AG08396 (cell line): ENCODE data around the gene ISCA2.

Experiments used
- DNase-seq: peaks from one replicate; pipeline ENCODE4 v3.0.0; 2012; ENCODE audit warnings: low spot score, mixed read lengths

ISCA2 gene

DNA sequence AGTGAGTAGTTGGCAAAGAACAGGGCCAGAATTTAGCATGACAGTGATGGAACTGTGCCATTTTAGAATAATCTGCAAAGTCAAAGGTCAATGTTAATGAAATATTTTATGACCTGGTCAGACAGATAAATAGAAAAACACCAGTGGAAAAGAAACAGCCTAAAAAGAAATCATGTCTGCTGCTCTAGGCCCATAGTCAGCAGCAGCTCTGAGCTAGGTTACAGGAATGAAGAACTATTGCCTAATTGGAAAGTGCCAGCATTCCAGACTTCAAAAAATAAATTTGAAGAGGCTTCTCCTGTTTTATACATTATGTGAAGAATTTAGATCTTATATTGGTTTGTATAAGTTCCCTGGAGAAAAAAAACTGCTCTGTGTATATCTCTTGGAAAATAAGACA lies 10.2 kb upstream of the ISCA2 start:
- no peak for DNase-seq

DNA sequence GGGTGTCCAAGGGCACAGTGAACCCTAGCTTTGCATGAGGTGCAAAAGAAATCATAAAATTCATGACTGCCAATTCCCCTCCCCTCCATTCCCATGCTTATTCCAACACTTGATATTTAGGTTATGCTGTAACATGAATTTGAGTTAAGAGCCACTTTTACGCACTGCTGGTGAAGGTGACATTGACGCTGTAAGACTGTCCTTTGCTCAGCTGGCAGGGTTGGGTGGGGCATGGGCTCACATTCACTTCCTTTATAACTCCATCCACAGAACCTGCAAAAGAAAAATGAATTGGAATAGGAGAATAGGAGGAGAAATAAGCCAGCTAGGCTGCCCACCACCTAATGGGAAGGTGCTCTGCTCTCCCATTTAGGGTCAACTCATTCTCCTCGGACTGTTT lies 7.4 kb upstream of the ISCA2 start:
- no peak for DNase-seq

DNA sequence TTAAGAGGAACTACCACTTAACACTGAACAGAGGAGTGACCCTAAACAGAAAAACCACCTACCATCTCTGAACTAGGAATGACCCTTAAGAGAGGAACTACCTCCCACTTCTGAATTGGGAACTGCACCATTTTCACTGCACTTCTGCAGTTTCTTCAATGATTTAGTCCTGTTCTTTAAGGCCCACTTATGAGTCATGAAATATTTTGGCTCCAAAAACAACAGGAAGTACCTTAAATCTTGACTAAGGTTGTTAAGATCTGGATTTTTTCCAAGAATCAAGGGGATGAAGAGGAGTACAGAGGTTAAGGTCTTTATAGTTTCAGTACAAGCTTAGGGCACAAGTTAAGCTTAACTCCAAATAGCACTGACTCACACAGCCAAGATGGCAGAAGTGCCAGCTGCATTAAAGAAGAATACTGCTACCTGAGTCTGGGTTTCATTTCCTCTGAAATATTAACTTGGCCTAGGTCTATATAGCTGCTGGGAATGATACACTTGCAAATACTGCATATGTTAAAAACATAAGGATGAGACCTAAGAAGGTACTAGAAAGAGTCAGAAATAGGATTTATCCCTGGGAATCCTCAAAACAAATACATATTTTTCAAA lies 4.7 kb upstream of the ISCA2 start:
- peak; percentile 25 for DNase-seq

DNA sequence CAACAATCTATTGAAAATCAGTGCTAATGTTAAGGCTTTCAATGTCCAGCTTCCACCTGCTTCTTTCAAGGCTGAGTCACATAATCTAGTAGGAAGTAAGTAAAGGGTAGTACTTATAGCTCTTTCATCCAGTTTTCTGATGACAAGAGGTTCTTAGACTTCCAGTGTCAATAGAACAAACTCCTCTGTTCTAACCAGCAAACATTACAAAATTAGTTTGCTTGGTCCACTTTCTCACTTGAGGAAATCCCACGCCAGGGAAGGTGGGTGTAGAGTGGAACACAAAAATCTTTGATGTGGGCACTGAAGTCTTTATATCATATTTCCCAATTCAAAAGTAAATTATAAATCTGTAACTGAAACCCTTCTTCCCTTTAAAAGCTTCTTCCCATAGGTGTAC lies 3.1 kb upstream of the ISCA2 start:
- no peak for DNase-seq

DNA sequence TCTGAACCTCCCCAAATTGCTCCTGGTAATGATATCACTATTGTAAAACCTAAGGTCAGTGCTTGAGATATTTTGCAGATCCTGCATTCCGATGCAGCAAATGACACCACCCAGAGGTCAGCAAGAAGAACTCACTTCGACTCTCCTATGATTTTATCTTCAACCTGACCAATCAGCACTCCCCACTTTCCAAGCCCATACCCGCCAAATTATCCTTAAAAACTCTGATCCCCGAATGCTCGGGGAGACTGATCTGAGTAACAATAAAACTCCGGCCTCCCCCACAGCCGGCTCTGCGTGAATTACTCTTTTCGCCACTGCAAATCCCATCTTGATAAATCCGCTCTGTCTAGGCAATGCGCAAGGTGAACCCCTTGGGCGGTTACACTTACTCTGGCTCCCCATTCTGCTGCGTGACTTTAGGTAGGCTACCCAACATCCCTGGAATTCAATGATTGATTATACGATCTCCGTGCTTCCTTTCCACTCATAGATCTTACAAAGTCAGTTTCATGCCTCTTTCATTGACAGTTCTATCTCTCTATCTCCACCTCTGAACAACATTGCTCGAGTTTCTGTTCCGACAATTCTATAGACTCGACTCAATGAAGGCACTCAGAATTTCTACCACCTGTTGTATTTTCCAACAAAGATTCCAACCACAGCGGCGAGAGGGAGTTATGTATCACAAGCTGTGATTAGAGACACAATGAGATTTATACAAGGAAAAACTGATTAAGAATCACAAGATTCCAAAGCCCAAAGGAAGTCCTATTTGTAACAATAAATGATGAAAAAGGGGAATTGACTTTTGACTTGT lies 1.4 kb upstream of the ISCA2 start:
- peak; percentile 38 for DNase-seq

DNA sequence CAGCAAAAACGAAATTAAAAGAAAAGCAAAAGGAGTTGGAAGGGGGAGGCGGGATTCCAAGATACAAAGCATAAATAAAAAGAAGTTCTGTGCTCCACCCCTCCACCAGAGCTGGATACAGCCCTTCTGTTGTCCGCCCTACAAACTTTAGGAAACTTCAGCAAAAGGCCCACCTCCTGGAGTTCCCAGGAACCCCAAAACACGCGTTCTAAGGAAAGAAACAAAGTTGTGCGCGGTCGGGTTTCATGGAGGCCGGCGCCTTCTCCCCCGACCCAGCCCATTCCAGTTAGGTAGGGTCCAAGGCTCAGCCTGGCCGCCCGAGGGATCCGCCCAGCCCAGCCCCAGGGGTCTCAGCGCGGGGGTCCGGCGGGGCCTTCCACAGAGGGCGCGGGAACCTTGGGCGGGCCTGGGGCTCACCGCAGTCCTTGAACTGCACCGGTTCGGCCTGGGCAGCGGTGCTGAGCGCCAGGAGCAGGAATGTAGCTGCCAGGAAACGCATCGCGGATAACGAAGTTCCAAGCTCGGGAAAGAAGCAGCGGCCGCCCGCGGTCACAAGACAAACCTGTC lies 706 bp upstream of the ISCA2 start, which contains the start of gene NPC2:
TSS of gene NPC2 (minus strand) at position 530 of the 567 bp plus-strand sequence. CDS start at position 499, 31 bp downstream.
- no peak for DNase-seq

DNA sequence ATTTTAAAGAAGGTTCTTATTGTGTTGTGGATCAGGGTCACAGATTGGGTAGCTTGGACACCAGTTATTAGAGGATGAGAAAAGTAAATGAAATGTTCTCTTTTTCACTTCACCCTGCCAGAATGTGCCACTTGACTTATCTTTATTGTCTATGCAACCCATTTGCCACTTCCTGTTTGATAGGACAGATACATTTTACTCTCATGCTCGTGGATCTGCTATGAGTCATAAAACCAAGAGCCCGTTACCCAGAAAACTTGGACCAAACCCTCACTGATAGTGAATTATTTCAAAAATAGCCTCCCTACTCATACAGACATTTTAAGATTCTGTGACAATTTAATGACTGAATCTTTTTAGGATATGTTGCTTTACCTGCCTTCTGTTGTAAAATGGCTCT lies 1.8 kb downstream of the ISCA2 start:
- no peak for DNase-seq

DNA sequence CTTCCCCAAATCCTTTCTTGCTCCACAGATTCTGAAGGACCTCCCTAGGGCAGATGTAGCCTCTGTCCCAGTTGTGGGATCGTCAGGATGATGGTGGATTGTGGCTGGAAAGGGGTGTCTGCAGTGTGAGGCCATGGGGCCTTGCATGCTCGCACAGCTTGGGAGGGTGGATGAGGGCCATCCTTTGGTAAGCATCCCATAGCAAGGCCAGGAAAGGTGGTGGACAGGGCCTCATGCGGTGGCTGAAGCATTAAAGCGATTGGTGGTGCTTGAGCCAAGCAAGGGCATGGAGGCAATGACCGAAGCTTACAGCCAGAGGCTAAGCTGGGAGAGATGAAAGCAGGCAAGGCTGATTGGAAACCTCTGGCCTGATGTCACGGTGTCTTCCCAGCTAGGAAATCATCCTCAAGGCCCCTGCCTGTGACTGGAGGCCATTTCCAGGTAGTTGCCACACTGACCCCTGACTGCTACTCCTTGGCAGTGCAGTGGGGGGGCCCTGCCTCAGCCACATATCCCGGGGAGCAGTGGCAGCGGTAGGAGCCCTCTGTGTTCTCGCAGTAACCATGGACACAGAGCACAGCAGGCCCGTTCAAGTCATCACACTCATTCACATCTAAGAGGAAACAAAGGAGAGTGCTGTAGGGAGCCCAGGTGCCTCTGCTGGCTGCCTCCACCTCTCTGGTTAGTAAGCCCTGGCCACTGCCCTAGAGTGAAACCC lies 7.0 kb downstream of the ISCA2 start:
- DNase-seq, result no peak

DNA sequence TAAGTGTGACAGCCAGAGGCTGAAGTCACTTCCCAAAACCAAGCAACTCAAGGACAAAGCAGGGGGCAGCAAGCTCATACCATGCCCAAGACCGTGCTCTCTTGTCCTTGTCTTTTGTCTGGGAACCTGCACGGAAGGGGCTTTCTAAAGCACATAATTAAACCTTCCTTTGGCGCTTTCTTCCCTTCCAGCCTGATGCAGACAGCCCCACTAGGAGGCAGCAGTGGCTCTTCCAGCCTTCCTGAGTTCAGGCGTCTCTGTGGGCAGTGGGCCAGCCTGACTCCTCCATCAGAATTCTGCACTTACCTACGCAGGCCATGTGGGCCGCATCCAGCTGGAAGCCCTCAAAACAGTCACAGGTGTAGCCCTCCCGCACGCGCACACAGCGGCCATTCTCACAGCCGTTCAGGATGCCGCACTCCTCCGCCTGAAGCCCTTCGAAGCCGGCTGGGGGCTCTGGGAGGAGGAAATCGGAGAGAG lies 7.6 kb downstream of the ISCA2 start:
- DNase-seq, result peak; percentile 54

DNA sequence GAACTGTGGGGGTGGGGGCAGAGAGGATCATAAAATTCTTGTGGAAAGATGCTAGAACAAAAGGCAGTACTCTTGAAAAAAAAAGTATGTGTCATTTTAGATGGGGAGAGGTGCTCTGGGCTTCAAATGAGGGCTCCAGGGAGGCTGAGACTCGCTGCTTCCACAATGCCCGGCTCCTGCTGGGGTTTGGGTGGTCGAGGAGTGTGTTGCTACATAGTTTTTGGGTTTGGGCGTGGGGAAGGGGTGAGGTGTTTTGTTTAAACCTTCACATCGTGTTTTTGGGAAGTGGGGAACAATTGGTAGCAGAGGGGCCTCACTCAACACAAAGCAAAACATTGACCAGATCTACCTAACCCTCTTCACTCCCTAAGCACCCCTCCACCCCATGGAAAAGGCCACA lies 8.1 kb downstream of the ISCA2 start:
- DNase-seq, result no peak

DNA sequence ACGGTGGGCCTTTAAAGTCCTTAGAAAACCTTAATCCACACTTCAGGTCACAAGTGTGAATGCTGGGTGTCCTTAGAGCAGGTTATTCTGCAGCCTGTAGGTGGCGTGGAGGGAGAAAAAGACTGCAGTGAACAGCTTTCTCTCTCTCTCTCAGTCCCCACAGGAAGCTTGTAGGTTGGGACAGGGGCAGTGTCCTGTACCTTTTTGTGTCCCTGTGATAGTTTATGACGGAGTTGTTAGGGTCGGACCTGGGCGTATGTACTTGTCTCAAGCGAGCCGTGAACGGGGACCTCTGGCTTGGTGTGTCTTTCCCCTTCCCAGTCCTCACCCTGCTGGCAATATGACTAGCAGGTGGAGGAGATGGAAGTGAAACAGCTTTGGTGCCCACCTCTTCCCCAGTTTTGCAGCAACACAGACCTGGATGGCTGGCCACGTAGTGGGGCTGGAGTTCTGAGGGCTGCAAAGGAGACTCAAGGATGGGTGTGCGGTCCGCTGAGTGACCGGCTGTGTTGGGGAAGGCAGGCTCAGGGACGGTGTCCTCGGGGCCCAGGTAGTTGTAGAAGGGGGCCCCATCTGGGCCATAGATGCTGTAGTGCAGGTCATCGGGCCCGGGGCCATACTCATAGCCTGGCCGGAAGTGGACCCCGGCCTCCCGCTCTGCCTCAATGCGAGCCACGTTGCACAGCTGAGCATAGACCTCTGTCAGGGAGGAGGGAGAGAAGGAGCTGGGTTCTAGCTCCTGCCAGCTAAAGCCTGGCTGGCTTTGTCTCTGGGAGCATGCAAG lies 8.9 kb downstream of the ISCA2 start:
- DNase-seq, result peak; percentile 26

DNA sequence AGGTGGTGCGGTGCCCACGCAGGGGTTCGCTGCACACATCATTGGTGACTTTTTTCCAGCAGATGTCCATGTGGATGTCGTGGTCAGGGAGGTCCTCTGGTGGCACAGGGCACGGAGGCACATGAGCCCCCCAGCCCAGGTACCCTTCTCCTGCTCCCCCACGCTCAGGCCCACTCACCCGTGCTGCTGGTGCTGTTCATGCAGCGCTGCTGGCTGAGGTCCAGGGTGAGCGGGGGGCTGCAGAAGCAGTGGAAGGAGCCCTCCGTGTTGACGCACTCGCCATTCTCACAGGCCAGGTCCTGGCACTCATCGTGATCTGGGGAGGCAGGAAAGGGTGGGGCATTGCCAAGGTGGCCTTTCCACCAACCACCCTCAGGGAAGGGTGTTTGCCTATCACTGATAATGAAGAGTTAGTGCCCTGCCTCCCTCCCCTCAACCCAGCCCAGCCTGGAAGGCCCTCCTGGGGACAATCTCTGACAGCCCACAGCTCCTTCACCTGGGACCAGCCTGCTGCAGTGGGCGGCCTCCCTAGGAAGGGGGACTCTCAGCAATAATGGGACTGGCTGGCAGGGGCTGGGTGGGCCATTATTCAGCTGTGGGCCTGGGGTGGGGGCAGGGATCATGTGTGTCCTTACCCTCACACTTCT lies 9.8 kb downstream of the ISCA2 start:
- no peak for DNase-seq

DNA sequence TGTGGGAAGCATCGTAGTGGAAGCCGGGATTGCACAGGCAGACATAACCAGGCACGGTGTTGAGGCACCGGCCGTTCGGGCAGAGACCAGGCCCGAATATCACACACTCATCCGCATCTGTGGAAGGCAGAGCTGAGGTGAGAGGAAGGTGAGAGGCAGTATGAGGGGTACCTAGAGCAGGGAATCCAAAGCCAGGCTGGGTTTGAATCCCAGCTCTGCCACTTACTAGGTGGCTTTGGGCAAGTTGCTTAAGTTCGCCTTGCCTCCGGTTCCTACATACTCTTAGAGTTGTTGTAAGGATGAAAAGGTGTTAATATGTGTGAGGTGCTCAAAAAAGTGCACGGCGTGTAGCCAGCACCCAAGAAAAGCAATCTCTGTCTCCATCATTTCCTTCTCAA lies 10.4 kb downstream of the ISCA2 start:
- DNase-seq, result no peak

DNA sequence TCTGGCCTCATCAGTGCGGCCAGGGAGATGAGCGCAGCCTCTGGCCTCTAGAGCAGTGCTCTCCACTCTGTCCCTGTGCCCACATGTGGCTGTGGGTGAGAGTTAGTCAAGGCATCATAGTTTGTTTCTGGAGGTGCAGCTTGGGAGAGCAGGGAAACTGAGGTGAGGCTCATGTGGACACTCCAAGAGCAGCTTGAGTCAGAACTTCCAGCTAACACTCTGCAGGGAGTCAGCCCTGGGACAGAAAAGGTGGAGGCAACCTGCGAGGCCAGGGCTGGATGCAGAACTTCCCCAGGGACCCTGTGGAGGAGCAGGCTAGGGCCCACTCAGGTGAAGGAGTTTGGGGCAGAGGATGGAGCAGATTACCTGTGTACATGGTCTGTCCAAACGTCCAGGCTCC lies 10.8 kb downstream of the ISCA2 start:
- no peak for DNase-seq

DNA sequence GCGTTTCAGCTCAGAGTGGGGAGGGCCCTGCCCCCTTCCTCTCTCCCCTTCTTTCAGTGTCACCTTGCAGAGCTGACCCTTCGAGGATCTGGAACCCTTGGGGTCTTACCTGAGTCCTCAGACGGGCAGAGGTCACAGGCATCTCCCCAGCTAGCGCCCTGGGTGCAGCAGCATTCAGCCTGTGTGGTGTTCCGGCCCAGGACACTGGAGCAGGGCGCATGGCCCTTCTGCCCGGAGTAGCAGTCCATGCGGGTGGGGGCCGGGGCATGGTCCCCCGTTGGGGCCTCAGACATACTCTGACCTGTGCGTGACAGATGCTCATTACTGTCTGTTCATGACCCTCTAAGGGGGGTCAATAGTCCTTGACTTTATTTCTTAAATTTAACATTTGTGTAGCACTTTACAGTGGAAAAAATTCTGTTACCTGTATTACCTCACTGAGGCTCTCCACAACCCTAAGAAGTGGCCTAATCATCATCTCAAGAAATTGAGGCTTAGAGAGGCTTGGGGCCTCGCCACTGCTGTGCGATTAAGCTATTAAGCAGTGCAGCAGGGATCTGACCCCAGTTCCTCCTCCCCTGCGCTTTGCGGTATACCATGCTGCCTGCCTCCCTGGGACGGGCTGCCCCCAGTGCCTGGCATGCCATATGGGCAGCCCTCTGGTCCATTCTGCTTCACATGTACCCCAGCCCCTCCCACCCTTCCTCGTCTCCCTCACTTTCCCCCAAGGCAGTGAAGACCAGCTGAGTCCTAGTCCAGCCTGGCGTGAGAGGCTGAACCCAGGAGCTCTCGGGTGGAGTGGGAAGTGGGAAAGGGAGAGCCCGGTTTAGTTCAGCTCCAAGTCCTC lies 11.5 kb downstream of the ISCA2 start:
- no peak for DNase-seq

DNA sequence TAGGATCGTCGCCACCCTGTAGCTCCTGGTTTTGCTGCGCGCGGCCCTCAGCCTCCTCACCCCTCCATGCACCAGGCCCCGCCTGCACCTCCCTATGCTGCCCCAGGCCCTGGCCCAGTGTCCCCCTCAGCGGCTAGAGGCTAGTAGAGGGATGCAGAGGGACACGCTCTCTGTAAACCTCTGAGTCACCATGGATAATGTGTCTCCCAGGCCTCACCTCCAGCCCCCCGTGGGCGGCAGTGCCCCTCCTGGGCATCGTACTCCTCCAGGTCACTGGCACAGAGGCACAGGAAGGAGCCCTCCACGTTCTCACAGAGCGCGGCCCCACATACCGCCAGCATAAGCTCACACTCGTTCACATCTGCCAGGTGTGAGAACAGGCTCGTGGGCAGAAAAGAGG lies 12.3 kb downstream of the ISCA2 start:
- DNase-seq, result no peak

DNA sequence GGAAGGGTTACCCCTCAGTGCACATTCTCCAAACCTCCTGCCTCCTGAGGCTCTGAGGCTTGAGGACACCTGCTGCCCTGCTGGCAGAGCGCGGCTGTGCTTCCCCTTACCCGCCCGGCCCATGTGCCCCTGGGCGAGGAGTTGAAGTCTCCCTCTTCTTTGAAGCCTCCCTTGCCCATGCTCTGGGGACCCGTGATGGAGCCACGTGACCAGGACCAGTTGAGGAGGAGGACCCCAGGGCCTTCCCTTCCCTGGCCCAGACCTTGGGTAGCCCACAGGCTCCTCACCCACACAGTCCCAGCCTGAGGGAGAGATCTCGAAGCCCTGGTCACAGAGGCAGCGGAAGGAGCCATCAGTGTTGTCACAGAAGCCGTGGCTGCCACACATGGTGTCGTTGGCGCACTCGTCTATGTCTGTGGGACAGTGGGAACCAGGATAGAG lies 12.9 kb downstream of the ISCA2 start:
- no peak for DNase-seq

DNA sequence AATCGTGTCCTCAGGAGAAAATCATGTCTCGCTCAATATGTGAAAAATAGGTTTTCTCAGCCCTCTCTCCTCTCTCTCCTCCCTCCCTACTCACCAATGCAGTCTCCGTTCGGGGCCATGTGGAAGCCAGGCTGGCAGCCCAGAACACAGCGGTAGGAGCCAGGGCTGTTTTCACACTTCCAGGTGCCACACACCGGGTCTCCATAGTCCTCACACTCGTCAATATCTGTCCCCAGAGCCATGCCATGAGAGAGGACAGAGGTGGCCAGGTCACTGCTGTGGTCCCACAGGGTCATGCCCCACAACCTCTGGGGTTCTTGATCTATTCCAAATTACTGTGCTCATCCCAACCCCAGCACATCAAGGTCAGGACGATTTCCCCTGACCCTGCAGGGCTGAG lies 13.5 kb downstream of the ISCA2 start:
- no peak for DNase-seq

DNA sequence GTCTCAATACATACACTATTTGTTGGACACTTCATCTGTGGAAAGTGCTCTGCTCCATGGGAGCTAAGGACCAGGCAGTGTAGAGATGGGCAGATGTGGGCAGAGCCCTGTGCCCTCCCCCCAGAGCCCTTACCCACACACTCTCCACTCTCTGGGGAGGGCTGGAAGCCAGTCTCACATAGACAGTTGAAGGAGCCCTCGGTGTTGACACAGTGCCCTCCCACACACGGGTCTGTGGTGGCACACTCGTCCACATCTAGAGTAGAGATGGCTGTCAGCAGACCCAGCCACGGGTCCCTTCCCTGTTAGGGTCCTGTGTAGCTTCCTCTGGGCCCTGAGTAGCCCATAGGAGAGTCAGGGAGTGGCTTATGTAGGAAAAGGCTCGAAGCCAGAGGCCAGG lies 14.3 kb downstream of the ISCA2 start:
- no peak for DNase-seq

DNA sequence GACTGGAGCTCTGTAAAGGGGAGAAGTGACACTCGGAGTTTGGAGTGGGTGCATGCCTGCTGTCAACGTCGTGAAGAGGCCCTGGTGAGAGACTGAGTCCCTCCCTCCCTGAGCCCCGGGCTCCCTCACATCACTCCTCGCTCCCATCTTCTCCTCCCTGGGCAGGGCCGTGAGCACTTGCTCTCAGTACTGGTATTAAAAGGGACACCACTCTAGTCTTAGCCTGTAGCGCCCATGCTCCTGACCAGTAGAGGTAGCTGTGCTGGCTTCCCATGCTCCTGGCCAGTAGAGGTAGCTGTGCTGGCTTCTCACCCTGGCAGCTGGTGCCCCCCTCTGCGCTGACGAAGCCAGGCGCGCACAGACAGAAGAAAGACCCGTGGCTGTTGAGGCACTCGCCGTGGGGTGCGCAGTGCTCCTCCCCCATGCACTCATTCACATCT lies 14.7 kb downstream of the ISCA2 start:
- no peak for DNase-seq
